Superior temporal gyrus (tissue), 1 donor: ENCODE data around the gene LTO1.

Source experiments
- DNase-seq: peaks from one replicate; pipeline ENCODE4 v3.0.0-alpha.2; 2016; ENCODE audit errors: extremely low spot score

Gene LTO1

DNA sequence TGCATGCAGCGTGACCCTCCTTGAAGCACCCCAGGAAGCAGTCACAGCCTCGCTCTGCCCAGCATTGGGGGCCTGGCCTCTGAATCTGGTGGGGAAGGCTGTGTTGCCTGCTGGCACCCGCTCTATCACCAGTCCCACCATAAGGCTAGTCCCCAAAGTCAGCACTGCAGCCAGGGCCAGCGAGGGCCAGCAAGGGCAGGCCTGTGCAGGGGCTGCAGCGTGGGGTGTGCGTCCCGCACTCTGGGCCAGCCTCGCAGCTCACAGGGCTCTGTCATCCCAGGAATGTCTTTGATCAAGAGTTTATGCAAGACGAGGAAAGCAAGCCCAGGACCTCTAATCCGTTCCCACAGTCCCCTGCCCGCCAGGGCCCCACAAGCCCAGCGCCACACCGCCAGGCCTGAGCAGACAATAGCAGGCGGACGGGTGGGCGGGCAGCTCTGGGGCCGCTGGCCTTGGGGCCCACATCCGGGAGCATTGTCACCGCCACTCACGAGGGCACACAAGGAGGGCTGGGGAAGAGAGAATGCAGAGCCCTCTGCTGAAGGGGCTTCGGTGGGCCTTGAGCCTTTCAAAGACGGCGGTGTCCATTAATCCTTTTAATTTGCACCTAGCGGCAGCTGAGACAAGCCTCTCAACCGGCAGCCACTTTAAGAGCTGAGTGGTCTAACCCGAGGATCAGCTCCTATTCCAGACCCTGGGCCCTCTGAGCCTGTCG is 17.1 kb downstream of the LTO1 start:
- DNase-seq, result no peak

DNA sequence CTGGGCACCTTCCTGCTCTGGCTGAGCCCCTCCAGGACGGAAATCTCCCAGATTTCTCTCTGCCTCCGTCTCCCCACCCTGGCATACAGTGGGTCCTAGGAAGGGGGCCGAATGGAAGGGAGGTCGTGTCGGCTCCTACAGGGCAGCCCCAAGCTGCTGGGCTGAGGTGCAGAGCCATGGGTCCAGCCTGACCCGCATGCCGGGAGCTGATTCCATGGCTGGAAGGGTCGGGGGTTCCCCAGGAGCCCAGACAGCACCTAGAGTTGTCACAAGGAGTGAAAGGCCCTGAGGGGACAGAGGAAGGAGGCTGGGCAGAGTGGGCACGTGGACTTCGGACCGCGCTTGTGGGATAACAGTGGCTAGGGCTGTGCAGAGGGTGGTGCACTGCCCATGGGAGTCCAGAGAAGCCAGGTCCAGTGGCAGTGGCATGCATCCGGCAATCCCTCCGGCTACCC is 17.7 kb downstream of the LTO1 start:
- no peak for DNase-seq

DNA sequence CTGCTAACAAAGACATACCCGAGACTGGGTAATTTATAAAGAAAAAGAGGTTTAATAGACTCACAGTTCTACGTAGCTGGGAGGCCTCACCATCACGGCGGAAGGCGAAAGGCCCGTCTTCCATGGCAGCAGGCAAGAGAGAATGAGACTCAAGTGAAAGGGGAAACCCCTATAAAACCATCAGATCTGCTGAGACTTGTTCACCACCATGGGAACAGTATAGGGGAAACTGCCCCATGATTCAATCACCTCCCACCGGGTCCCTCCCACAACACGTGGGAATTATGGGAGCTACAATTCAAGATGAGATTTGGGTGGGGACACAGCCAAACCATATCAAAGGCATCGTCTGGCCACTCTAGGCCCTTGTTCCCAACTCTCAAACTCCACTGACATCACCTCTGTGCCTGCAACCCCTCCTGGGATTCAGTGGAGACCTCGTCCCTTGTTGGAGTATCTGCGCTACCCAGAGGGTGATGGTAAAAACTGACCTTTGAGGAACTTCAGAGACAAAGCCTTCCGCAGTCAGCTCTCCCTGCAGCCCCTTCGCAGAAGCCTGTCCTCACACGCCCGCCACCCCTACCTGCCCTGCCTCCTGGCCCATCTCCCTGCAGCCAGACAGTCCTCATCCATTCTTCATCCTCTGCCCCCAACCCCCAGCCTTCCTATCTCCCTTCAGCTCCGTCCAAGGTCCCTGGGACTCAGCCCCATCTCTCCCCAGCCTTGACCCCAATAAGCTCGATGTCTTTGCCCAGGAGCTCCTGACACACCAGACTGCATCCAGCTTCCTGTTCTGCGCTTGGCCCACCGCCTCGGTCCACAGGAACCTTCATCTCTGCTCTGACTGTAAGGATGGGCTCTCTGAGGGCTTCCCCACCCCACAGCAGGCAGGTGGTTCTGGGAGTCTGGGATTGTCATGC is 18.4 kb downstream of the LTO1 start:
- DNase-seq, result no peak

DNA sequence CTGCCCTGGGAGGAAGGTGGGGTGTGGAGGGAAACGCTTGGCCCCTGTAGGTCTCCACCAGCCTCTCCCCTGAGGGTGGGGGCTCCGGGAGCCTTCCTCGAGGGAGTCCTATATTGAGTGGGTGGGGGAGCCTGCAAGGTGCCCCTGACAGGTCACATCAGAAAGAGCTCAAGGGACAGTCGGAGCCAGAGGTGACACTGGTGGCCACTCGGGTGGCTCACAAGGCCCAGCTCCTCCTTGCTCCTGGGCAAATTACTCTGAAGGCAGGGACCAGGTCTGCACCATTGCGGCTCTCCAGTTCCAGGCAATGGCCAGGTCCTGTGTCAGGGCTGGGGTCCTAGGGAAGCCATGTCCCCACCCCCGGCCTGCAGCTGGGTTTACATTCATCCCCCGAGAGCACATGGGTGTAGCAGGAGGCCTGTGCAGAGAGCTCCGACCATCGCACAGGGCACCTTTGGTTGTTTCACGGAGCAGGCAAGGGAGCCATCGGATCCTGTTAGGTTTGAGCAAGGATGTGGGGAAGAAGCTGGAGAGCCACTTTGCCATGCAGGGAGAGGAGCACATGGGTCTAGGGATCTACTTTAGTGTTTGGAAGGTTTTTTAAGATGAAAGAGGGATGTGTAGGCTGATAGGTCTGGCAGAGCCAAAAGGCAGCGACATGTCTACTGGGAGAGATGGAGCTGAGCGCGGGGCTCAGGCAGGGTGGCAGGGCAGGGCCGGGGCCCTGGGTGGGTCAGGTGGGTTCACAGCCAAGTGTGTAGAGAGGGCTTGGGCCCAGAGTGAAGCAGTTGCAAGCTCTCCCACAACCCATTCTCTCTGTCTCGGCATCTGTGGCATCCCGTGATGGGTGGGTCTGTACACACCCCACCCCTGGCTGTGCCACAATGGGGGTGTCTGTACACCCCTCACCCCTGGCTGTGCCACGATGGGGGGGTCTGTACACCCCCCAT is 19.4 kb downstream of the LTO1 start:
- DNase-seq, result no peak

DNA sequence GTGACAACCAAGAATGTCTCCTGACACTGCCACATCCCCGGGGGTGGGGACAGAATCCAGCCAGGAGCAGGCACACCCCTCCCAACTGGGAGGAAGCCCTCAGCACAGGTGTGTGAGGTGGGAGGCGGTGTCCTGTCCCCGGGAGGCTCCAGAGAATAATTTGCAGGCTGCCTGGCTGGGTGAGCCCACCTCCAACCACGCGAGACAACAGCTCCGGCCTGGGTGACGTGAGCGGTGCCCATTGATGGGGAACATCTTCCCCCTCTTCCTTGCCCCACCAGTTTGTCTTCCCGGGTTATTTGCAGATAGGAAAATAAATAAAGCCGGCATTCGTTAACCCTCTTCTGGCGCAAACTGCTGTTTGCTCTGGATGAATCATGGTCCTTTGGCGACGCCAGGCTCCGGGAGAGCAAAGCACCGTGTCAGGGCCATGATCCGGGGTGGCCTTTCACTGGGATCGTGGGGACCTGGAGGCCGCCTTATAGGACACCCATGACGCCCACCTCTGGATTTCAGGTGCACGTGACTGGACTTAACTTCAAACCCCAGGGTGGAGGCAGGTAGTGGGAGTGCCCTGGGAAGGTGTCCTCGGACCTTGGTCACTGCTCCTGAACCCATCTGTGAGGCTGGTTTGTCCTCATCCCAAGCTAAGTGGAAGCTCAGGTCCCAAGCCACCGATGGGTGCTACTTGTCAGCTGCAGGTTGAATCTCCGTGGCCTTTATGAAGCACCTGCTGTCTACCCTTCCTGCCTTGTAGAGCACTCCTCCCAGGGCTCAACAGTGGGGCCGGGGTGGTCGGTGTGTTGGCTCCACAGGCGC is 20.3 kb downstream of the LTO1 start:
- DNase-seq, result no peak

DNA sequence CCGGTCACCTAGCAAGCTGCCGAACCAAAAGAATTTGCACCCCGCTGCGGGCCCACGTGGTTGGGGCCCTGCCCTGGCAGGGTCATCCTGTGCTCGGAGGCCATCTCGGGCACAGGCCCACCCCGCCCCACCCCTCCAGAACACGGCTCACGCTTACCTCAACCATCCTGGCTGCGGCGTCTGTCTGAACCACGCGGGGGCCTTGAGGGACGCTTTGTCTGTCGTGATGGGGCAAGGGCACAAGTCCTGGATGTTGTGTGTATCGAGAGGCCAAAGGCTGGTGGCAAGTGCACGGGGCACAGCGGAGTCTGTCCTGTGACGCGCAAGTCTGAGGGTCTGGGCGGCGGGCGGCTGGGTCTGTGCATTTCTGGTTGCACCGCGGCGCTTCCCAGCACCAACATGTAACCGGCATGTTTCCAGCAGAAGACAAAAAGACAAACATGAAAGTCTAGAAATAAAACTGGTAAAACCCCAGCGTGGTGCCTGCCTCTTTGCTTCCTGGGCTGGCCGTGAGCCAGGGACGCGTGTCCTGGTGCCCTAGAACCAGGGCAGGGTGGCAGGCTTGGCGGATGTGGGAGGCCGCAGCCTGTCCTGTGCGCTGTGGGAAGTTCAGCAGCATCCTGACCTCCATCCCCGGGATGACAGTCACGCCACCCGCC is 21.0 kb downstream of the LTO1 start:
- DNase-seq, result no peak

DNA sequence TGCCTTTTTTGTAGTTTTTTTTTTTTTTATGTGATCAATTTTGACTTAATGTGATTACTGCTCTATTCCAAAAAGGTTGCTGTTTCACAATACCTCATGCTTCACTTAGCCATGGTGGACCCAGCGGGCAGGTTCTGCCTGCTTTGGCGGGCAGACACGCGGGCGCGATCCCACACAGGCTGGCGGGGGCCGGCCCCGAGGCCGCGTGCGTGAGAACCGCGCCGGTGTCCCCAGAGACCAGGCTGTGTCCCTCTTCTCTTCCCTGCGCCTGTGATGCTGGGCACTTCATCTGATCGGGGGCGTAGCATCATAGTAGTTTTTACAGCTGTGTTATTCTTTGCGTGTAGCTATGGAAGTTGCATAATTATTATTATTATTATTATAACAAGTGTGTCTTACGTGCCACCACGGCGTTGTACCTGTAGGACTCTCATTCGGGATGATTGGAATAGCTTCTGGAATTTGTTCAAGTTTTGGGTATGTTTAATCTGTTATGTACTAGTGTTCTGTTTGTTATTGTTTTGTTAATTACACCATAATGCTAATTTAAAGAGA is 21.7 kb downstream of the LTO1 start:
- no peak for DNase-seq

DNA sequence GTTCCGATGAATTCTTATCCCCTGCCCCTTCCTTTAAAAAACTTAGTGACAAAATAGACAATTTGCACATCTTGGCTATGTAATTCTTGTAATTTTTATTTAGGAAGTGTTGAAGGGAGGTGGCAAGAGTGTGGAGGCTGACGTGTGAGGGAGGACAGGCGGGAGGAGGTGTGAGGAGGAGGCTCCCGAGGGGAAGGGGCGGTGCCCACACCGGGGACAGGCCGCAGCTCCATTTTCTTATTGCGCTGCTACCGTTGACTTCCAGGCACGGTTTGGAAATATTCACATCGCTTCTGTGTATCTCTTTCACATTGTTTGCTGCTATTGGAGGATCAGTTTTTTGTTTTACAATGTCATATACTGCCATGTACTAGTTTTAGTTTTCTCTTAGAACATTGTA is 22.2 kb downstream of the LTO1 start:
- no peak for DNase-seq

DNA sequence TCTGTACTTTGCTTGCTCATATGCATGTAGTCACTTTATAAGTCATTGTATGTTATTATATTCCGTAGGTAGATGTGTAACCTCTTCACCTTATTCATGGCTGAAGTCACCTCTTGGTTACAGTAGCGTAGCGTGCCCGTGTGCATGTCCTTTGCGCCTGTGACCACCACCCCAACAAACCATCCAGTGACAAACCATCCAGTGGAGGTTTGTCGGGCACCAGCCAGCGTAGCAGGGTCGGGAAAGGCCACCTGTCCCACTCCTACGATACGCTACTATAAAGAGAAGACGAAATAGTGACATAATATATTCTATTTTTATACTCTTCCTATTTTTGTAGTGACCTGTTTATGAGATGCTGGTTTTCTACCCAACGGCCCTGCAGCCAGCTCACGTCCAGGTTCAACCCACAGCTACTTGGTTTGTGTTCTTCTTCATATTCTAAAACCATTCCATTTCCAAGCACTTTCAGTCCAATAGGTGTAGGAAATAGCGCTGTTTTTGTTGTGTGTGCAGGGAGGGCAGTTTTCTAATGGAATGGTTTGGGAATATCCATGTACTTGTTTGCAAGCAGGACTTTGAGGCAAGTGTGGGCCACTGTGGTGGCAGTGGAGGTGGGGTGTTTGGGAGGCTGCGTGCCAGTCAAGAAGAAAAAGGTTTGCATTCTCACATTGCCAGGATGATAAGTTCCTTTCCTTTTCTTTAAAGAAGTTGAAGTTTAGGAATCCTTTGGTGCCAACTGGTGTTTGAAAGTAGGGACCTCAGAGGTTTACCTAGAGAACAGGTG is 23.1 kb downstream of the LTO1 start:
- DNase-seq, result no peak

DNA sequence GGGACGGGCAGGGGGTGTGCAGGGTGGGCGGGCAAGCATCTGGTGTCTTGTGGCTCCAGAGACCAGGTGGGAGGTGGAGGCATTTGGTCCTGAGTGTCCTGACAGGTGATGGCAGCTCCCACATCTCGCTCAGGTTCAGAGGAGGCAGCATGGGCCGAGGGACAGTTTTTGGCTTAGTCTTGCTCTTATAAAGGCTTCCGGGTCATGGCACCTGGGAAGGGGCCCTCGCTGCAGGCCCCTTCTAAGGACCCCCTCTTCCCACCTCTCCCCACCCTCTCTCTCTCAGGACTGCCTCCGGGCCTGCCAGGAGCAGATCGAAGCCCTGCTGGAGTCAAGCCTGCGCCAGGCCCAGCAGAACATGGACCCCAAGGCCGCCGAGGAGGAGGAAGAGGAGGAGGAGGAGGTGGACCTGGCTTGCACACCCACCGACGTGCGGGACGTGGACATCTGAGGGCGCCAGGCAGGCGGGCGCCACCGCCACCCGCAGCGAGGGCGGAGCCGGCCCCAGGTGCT is 24.3 kb downstream of the LTO1 start:
- DNase-seq, result no peak

DNA sequence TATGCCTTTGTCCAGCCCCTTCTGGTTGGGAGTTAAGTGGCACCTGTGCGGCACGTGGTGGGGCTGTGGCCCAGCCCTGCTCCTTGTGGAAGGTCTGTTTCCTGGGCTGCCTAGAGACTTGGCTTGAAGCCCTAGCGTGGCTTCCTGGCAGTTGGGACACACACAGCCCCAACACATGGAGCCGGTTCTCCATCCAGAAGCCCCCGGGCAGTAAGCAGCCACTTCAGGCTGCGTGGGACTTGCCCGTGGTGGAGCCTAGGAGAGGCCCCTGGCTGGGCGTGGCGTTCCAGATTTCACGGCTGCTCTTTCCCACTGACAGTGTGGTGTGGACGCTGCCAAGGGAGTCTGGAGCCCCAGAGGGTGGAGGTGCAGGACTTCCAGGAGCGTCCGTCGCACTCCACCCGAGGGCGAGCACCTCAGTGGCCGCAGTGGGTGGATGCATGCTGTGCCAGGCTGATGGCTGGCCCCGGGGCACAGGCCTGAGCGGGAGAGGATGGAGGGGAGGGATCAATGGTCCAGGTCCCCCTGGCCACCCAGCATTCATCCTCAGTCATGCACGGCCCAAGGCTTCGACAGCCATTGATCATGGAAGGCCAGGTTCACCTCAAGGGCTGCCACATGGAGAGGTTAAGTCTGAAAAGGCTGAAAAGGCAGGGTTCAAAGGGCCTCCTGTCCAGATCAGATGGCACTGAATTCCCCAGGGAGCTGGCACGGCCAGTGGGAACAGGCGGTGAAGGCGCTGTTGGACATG is 24.9 kb downstream of the LTO1 start:
- no peak for DNase-seq

DNA sequence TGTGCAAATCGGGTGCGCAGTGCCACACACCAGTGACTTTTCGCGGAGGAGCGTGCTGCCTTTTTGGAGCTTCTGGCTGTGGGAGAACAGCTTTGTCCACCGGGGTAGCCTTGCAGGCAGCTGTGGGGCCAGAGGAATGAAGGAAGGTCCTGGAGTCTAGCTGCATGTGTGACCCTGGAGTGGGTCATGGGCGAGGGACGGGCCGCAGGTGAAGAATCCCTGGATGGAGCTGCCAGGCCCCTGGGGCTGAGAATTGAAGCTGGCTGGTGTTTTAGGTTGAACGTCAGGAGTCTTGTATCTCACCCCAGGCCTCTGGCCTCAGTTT is 25.6 kb downstream of the LTO1 start:
- no peak for DNase-seq

DNA sequence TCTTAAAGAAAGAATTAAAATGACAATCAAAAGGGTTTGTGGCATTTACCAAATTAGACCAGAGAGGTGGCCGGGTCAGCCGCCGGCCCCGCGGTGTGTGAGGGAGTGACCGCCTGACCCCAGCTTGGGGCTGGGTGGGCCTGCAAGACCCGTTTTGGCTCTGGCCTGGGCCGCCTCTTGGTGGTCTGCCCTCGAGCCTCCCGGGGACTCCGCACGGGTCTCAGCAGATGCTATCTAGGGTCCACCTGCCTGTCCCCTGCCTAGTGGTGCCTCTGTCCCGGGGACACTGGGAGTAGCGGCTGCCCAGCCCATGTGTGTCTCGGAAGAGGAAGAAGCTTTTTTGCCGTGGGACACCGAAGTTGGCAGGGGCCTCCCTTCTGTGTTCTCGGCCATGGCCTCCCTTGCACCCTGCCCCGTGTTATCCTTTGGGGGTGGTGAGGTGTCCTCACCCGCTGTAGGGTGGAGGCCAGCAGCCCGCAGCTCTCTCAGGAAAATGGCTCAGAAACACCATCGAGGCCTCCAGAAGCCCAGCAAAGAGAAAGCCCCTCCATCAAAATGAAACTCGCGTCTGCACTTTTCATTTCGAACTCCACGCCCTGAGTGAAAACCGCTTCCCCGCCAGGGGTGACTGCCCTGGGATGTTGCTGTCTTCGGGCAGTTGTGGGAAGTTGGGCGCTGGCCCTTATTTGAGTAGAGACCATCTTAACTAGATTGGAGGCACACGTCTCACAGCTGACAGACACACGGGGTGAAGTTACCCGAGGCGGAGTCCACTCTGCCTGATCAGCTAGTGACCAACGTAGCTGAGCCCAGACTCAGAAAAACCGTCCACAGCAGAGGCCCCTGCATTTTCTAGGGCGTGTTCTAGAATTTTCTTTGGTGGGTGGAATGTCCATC is 26.2 kb downstream of the LTO1 start:
- DNase-seq, result no peak

DNA sequence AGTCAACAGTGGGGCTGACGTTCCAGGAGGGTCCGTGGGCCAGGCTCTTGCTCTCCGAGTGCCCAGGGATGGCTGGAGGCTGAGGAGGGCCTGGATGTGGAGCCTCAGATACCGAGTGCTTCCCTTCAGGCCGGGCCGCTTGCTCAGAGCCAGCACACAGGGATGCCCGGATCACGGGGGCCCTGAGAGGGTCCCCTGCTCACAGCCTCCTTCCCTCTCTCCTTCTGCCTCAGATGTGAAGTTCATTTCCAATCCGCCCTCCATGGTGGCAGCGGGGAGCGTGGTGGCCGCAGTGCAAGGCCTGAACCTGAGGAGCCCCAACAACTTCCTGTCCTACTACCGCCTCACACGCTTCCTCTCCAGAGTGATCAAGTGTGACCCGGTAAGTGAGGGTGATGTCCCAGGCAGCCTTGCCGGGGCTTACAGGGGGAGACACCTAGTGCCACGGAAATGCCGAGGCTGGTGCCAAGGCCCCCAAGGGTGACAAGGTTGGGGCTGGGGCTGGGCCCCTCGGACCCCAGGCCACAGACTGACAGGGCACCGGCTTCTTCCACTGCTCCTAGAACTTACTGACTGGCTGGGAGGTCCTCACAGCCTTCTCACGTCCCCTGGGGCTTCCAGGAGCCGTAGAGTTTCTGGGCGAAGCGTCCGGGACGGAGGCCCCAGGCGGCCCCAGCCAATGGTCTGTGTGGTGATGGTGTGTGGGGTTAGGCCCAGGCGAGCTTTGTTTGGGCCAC is 27.2 kb downstream of the LTO1 start:
- no peak for DNase-seq

DNA sequence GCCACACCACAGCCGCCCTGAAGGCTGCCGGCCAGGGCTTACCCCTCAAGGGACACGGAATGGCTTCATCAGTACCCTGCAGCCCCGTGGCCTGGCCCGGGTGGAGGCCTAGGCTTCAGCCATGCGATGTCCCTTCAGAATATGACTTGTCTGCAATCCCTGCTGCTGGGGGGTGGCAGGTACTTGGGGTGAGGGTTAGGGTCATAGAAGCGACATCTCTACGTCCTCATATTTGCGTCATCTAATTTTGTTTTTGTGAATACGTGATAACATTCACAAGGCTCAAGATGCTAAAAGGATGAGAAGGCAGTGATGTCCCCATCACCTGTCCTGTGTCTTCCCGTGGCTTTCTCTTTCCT is 27.8 kb downstream of the LTO1 start:
- DNase-seq, result no peak

DNA sequence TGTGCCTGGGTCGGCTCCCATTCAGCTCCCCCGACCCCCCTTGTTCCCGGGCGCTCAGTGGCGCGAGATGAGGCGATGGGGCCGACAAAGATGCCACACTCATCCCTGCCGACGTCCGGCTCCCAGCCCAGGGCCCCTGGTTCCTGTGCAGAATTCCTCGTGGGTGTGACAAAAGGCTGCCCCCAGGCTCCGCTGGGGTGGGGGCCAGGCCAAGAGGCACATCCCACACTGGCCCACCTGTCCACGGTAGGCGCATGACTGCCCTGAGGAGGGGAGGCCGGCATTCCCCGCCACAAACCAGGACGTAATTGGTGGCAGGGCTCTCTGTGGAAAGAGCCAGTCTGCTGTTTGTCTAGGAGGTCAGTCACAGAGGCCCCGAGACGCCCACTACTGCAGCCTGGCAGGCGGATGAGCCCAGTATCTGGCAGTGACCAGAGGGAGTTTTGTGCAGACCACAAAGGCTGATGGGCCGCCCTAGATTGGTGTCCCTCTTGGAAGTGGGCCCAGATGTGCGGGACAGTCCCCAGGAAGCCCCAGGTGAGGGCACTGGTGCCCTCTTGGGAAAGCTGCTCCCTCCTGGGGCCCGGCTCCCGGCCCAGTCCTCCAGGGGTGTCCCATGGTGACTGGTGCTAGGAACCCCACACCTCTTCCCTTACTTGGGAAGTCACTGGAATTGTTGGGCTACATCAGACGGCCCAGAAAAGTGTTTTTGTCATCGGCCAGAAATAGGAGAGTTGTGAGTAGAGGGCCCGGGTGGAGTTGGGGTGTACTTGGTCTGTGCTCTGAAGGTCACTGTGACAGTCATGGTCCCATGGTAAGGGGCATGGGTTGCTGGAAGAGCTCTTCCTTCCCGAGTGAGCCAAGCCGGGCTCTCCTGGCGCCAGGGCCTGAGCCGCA is 28.4 kb downstream of the LTO1 start:
- no peak for DNase-seq
